ENCODE data around the gene MRPS18A. TPM values are rescaled to one million over a fixed set of nuclear protein-coding genes. Genes with fewer than 3 reads are reported as not detected.

The MRPS18A gene
- total RNA-seq, 1 experiment from 2014 or later: 105 TPM

DNA sequence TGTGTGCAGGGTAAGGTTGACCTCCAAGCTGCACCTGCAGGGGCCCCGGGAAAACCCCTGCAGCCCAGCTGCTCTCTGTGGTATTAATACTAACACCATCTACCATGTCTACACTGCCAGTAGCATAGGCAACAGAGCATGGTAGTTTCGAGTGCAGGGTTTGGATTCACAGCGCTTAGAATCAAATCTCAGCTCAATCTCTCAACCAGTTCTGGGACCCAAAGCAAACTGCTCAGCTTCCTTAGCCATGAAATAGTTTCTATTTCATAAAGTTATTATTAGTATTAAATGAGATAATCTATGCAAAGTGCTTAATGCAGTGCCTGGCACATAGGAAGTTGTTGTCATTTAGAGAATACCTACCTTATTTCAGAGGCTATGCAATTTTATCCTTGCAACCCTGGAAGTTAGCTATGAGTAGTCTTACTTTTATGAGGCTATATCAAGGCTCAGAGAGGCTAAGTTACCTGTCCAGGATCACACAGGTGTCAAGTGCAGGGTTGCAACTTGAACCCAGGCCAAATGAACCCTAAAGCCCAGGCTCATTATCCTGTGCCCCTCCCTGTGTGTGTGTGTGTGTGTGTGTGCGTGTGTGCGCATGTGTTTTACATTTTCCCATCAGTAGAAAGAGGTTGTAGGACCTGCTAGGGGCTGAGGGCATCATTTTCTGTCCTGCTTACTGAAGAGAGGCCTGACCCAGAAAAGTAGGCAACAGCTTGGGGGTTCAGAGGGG is 27.6 kb upstream of the MRPS18A start:
- no TSS peak for BruUV-seq (replicated peaks)
- no peak overlapping the region for H3K27ac ChIP-seq (ENCODE audit: low read length)
- DNase-seq (no peak), ATAC-seq (no peak)
- no peak overlapping the region for H3K4me2 ChIP-seq (ENCODE audit: low read length)
- no peaks in the 10 kb centered on the region for H3K4me1 ChIP-seq (ENCODE audit: insufficient read depth, low read length)
- no peak overlapping the region for H3K4me3 ChIP-seq (ENCODE audit: low read length)
- no peaks in the 10 kb centered on the region for H3K79me2 ChIP-seq (ENCODE audit: low read length)
- TF ChIP-seq, protein P1, sequence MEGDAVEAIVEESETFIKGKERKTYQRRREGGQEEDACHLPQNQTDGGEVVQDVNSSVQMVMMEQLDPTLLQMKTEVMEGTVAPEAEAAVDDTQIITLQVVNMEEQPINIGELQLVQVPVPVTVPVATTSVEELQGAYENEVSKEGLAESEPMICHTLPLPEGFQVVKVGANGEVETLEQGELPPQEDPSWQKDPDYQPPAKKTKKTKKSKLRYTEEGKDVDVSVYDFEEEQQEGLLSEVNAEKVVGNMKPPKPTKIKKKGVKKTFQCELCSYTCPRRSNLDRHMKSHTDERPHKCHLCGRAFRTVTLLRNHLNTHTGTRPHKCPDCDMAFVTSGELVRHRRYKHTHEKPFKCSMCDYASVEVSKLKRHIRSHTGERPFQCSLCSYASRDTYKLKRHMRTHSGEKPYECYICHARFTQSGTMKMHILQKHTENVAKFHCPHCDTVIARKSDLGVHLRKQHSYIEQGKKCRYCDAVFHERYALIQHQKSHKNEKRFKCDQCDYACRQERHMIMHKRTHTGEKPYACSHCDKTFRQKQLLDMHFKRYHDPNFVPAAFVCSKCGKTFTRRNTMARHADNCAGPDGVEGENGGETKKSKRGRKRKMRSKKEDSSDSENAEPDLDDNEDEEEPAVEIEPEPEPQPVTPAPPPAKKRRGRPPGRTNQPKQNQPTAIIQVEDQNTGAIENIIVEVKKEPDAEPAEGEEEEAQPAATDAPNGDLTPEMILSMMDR (conservative IDR thresholded peaks at IDR 0.05; ENCODE audit: low read depth, low read length): no peak
- TF ChIP-seq EZH2phosphoT487 (IDR thresholded peaks at IDR 0.05; ENCODE audit: borderline replicate concordance, low read length) (no peak), EZH2 (IDR thresholded peaks at IDR 0.05; ENCODE audit: low read length, unreplicated experiment) (no peak)
- ChIA-PET POLR2A (ENCODE audit: unreplicated experiment) (no interaction called here), CTCF (no interaction called here)
- H2AFZ ChIP-seq (ENCODE audit: low read length): no peak overlapping the region
- no peaks in the 10 kb centered on the region for H3F3A ChIP-seq (ENCODE audit: low read length, unreplicated experiment)
- no peak overlapping the region for H3K9ac ChIP-seq (ENCODE audit: low read length)
- intact Hi-C loops (cut with micrococcal nuclease): no loop called here
- H3K9me2 ChIP-seq (replicated peaks; ENCODE audit: low read length): no peaks in the 10 kb centered on the region
- no peaks in the 10 kb centered on the region for H4K20me1 ChIP-seq (ENCODE audit: low read length)
- no peaks in the 10 kb centered on the region for H3K36me3 ChIP-seq (ENCODE audit: low read depth, low read length)
- H3K9me3 ChIP-seq (ENCODE audit: low read length): no peaks in the 10 kb centered on the region
- H3K27me3 ChIP-seq (ENCODE audit: low read length): no peaks in the 10 kb centered on the region

DNA sequence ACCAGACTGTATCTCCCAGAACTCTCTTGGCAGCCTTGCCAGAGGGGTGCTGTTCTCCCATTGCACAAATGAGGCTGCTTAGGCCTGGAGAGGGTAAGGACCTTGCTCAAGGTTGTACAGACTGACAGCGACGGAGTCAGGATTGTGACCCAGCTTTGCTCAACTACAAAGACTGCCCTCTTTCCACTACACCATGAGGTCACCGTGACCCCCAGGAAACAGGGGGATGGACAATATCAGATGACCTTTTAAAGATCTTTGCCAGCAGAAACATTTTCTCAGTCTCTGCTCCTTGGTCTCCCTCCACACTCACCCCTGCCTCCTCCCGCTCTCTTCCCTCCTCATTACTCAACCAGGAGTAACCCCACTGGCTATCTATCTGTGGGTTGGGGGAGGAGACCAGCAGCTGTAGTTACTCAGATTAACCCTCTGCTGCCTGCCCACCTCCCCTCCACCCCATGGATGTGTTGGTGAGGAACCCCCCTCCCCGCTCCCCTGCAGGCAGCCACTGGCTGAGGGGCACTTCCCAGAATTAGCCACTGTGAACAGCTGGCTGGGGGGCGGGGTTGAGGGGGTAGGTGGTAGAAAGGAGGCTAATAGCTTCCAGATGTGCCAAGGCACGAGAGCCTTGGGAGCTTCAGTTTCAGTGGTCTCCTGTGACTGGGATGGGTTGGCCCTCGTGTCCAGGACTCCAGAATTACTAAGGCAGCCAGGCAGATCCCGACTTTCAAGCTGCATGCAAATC is 26.9 kb upstream of the MRPS18A start:
- ATAC-seq: no peak
- TF ChIP-seq EZH2phosphoT487 (IDR thresholded peaks at IDR 0.05; ENCODE audit: borderline replicate concordance, low read length) (no peak), EZH2 (IDR thresholded peaks at IDR 0.05; ENCODE audit: low read length, unreplicated experiment) (no peak)
- TF ChIP-seq, protein P1 (conservative IDR thresholded peaks at IDR 0.05; ENCODE audit: low read depth, low read length): no peak
- Histone ChIP-seq H3K79me2 (ENCODE audit: low read length) (no peaks in the 10 kb centered on the region), H3K4me1 (ENCODE audit: insufficient read depth, low read length) (no peaks in the 10 kb centered on the region), H3K27me3 (ENCODE audit: low read length) (no peaks in the 10 kb centered on the region), H3F3A (ENCODE audit: low read length, unreplicated experiment) (no peaks in the 10 kb centered on the region), H3K9me3 (ENCODE audit: low read length) (no peaks in the 10 kb centered on the region), H4K20me1 (ENCODE audit: low read length) (no peaks in the 10 kb centered on the region), H3K4me3 (ENCODE audit: low read length) (no peak overlapping the region), H3K36me3 (ENCODE audit: low read depth, low read length) (no peaks in the 10 kb centered on the region), H3K9ac (ENCODE audit: low read length) (no peak overlapping the region), H3K4me2 (ENCODE audit: low read length) (no peak overlapping the region), H3K27ac (ENCODE audit: low read length) (no peak overlapping the region), H2AFZ (ENCODE audit: low read length) (no peak overlapping the region), H3K9me2 (replicated peaks; ENCODE audit: low read length) (no peaks in the 10 kb centered on the region)
- no TSS peak for BruUV-seq (replicated peaks)
- intact Hi-C loops (cut with micrococcal nuclease): no loop called here
- ChIA-PET POLR2A (ENCODE audit: unreplicated experiment) (no interaction called here), CTCF (interaction anchor here (0.6 kb wide), 1 partner anchor 142 kb away, joined by 3 read pairs; no protein-coding TSS in a partner anchor)
- DNase-seq: no peak

All from PC-3 (cell line).